NCI-H2081 (cell line): Measurements from ENCODE around the gene SSPN.

Experiments used
- DNase-seq, 2 experiments: peaks; one replicate each; lab custom pipeline; 2025; lab: John Stamatoyannopoulos, UW

The SSPN gene

DNA sequence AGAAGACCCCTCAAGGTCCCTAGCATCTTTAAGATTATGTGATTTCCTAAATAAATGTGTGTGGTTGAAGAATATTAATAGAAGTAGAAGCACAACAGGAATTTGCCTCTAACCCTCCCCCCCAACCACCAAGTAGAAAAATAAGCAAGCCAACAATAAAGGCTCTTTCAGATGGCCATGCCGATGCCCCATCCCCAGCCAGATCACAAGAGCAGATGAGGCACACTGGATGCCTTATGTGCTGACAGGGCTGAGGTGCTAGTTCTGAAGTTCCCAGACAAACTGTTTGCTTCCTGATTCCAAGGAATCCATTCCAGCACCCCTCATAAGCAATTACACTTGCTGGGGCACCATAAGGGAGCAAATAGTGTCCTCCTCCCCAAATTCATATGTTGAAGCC, 90.0 kb downstream of the SSPN start:
- no peak for DNase-seq

DNA sequence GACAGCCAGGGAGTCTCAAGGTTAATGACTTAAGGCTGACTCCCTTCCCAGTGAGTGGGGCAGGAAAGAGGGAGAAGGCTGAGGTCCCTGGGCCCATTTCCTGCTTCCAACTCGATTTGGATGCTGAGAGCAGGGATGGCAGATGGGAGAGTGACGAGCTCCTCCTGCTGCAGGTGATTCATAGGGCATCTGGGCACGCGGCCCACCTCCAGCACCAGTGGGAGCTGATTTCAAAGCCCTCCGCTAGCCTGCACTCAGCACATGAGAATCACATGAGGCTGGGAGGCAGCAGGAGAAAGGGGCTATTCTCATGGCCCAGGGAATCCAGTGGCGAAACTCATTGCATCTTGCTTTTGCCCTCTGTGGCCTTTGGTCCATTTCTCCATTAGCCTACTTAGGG, 90.8 kb downstream of the SSPN start:
- no peak for DNase-seq

DNA sequence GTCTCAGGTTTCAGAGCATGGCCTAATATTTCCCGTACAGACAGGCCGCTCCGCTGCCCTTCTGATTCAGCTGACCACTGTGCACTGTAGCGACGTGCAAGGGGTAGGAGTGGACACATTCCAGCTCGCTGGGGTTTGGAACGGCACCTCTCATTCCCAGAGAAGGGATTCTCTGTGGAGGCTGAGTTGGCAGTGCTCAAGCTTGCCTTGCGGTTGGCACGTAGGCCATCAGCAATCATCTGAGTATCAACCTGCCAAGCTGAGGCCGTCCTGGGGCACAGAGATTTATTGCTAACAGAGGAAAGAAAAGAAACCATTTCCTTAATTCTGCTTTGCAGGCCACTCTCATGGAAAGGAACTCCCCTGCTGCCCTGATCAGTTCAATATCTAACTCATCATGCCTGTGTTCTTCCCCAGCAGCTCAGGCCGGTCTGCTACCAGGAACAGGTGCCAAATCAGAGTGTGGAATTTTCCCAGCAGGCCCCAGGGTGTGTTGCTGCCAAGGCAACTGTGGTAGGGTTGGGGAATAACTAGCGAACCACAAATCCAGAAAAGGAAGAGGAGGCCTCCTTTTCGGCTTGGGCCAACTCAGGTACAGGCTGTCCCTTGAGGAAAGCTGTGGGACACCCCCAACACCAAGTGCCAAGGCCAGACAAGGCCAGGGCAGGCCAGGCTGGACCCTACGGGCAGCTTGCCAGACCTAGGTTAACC, 92.5 kb downstream of the SSPN start:
- no peak for DNase-seq

DNA sequence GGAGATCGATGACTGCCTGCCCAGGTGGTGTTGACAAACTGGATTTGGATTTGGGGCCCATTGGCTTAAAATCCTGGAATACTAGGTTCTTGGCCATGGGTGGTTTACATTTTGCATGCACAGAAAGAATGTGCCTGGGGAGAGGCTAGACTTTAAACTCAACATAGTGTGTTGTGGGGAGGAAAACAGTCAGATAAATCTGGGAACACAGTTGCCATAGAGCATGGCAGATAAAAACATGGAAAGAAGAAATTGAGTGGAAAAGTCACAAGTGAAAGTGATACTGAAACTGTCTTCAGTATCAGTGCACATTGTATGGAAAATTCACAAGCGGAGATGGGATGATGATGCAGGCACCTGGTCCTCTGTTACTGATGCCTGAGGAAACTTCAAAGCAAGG, 95.2 kb downstream of the SSPN start:
- no peak for DNase-seq

DNA sequence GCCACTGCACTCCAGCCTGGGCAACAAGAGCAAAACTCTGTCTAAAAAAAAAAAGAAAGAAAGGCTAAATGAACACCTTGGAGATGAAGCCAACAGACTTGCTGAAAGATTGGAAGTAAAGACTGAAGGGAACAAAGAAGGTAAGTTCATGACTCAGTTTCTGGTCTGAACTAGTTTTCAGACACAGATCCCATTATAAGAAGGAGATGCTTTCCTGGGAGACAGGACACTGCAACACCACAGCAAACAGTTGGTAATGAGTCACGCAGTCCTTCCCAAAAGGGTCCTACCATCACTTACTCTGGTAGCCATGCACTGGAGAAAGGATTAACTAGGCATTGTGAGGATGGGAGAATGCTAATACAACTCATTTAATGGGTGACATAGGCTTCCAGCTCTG, 97.2 kb downstream of the SSPN start:
- no peak for DNase-seq

DNA sequence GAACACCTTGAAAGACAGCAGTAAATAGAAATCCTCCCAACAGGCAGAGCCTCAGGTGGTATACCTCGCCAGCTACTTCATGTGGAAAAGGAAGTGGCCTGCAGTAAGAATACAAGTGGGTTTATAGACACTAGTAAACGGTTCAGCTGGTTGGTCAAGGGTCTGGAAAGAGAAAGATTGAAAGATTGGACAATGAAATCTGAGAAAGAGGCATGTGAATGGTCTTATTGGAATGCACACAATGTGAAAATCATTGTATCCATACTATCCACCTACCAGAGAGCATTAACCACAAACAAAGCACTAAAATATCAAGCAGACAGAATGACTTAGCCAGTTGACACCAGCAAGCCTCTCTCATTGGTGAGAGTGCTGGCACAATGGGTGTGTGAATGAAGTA, 98.2 kb downstream of the SSPN start:
- no peak for DNase-seq

DNA sequence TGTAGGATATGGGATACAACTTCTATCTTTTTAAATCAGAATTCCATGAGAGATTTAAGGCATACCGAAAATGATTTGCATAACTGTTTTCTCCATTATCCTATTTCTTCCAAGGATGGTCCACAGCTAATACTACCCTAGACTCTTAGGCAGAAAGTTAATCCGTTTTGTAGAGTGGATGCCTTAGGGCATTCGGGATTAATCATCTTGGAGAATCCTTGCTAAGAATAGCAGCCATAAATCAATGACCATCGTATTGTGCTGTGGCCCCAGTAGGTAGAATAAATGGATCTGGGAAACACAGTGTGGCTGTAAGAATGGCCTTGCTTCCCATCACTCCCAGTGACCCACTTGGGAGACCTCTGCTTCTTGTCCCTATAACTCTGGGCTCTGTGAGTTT, 99.6 kb downstream of the SSPN start:
- no peak for DNase-seq

DNA sequence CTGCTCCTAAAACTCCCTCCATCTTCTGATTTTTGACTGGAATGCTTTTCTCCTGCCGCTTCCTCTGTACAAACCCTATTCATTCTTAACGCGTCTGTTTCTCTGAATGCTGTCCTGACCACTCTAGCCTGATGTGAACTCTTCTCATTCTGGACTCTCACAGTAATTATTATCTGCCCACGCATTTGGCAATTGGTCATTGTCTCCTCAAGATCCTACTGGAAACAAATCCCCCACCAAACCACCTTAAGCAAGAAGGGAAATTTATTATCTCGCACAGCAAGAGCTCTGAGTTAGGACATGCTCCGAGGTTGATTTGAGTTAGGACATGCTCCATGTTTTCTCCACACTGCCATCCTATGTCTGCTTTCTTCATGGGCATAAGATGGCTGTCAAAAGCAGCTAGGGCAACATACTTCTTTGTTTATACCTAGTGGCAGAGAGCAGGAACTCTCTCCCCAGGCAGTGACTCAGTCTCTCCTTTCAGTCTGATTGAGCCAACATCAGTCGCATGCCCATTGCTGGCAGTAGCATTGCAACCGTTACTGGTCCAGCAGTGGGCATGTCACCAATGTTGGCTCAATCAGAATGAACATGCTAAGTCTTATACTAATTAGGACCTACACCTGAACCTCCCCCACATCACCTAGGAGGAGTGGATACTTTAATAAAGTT, 102.2 kb downstream of the SSPN start:
- DNase-seq = no peak

DNA sequence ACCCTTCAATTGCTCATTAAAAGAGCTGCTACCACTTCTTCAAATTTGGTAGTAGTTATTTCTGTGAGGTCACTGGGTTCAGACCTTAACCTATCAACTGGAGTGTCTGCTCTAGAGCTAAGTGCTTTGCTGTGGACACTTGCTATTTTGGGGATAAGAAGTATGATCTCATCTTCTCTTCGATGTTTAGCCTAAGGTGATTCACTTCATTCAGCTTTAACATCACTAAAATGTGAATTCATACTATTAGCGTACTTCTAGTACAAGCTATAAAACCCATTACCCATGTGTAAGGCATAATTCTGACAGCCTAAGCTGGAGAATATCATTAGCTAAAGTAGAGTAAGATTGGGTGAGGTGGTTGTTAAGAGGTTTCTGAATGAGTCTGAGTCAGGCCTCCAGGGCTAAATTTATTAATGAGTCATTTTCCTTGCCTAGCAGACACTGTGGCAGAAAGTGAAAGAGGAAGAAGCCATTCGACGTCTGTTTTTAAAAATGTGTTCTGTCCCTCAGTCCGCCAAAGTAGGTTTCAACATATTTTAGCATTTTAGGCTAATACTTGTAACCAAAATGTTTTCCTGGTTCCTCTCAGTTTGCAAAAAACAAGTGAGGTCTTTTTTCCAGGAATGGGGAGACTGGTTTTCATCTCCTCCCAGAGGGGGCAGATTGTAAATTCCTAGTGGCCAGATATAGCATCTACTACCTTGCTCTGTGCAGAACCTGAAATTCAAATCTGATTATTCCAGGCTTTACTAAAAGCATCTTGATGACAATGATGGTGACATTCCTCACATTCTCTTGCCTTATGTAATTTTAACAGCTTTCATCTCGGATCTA, 103.6 kb downstream of the SSPN start:
- DNase-seq = no peak

DNA sequence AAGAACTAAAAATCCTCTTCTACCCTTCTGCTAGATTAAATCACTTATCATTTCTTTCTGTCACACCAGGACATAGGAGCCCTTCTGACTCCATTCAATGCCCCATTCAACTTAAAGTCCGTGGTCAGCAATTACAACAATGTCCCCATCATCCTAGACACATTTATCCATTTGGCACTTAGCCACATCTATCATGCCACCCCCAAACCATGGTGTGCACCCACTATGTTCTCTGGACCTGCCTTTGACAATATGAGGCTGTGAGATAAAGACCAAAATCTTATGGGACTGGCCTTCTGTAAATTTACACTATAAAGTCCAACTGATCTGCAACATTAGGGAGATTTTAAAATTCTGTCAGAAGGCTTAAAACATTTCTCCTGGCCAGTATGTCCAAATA, 104.4 kb downstream of the SSPN start:
- no peak for DNase-seq
